WERI-Rb-1 (cell line): ENCODE results near the gene ZBTB47.

Source experiments
- DNase-seq: peaks from one replicate; pipeline ENCODE4 v3.0.0-alpha.2; 2020
- H3K27ac ChIP-seq: fragments of 250-450 bp; sonication (Bioruptor Pico); 2 replicates; pipeline ENCODE4 v1.5.1; 2020; ENCODE audit warnings: mild to moderate bottlenecking, moderate library complexity
- H3K27me3 ChIP-seq: fragments of 250-450 bp; sonication (Bioruptor Pico); 2 replicates; pipeline ENCODE4 v1.5.1; 2021; ENCODE audit warnings: mild to moderate bottlenecking, low read depth, moderate library complexity; ENCODE audit not compliant: insufficient read depth, severe bottlenecking
- H3K36me3 ChIP-seq: fragments of 250-450 bp; sonication (Bioruptor Pico); 2 replicates; pipeline ENCODE4 v1.5.1; 2020; ENCODE audit warnings: mild to moderate bottlenecking, moderate library complexity
- H3K4me3 ChIP-seq: 2 replicates; pipeline ENCODE4 v1.5.1; 2011; ENCODE audit warnings: low read depth, mild to moderate bottlenecking, control low read depth, low read length
- H3K9me3 ChIP-seq: fragments of 250-450 bp; sonication (Bioruptor Pico); 2 replicates; pipeline ENCODE4 v1.5.1; 2021; ENCODE audit warnings: mild to moderate bottlenecking, moderate library complexity; ENCODE audit not compliant: severe bottlenecking
- CTCF ChIP-seq: IDR thresholded peaks from 2 replicates; pipeline ENCODE4 v1.5.1; 2011; ENCODE audit warnings: low read depth, mild to moderate bottlenecking, control low read depth, inconsistent platforms, low read length

The ZBTB47 gene

GRCh38 chr3:42692667-42693529, 39.4 kb downstream of the ZBTB47 start:
- H3K27me3 ChIP-seq, result no peaks in the 10 kb centered on the region
- no peaks in the 10 kb centered on the region for H3K9me3 ChIP-seq
- H3K36me3 ChIP-seq, result no peaks in the 10 kb centered on the region
- DNase-seq, result peak; percentile 3
- no peak for TF ChIP-seq CTCF
- no peak overlapping the region for H3K27ac ChIP-seq
- no peak overlapping the region for H3K4me3 ChIP-seq

- Histone ChIP-seq H3K4me3 (no peak overlapping the region), H3K9me3 (no peaks in the 10 kb centered on the region), H3K27ac (no peak overlapping the region), H3K36me3 (no peaks in the 10 kb centered on the region), H3K27me3 (no peaks in the 10 kb centered on the region)
- no peak for DNase-seq
- no peak for TF ChIP-seq CTCF
These were observed 40.0 kb downstream of the ZBTB47 start for GRCh38 chr3:42693530-42693930.

GRCh38 chr3:42694366-42694765, 40.9 kb downstream of the ZBTB47 start:
- no peak overlapping the region for H3K27ac ChIP-seq
- no peak overlapping the region for H3K4me3 ChIP-seq
- DNase-seq, result no peak
- H3K36me3 ChIP-seq, result no peaks in the 10 kb centered on the region
- no peak for TF ChIP-seq CTCF
- H3K9me3 ChIP-seq, result no peaks in the 10 kb centered on the region
- H3K27me3 ChIP-seq, result no peaks in the 10 kb centered on the region

- no peak overlapping the region for H3K4me3 ChIP-seq
- no peak for DNase-seq
- H3K36me3 ChIP-seq, result no peaks in the 10 kb centered on the region
- no peaks in the 10 kb centered on the region for H3K27me3 ChIP-seq
- no peak for TF ChIP-seq CTCF
- no peaks in the 10 kb centered on the region for H3K9me3 ChIP-seq
- H3K27ac ChIP-seq, result no peak overlapping the region
These were observed 43.1 kb downstream of the ZBTB47 start for GRCh38 chr3:42696356-42697288.

- Histone ChIP-seq H3K27me3 (no peaks in the 10 kb centered on the region), H3K36me3 (no peaks in the 10 kb centered on the region), H3K9me3 (no peaks in the 10 kb centered on the region), H3K27ac (no peak overlapping the region), H3K4me3 (no peak overlapping the region)
- no peak for TF ChIP-seq CTCF
- DNase-seq, result no peak
These were observed 44.0 kb downstream of the ZBTB47 start for GRCh38 chr3:42697289-42698051.
